Measurements from ENCODE around the gene EMX1. TPM values are rescaled to one million over a fixed set of nuclear protein-coding genes. Genes with fewer than 3 reads are reported as not detected.

Gene EMX1
- total and polyA plus RNA-seq, 3 donors from 2014 or later: 4.5 to 13.2 (median 11.3) TPM

GRCh38 chr2:72942881-72943418 lies 25.6 kb downstream of the EMX1 start:
- no peaks in the 10 kb centered on the region for H3K36me3 ChIP-seq (ENCODE audit: low read depth, missing control alignments)
- TF ChIP-seq CTCF (IDR thresholded peaks at IDR 0.05): no peak
- TF ChIP-seq POLR2A (IDR thresholded peaks at IDR 0.05): no peak
- no peaks in the 10 kb centered on the region for H3K27me3 ChIP-seq
- DNase-seq: no peak
- whole genome bisulfite sequencing, 2 donors: 92 to 100% methylated on average over 5 to 8 of the region's 8 CpGs
- peaks cover 3% of the 10 kb centered on the region for H3K4me1 ChIP-seq
- H3K4me3 ChIP-seq: no peak overlapping the region
- H3K27ac ChIP-seq: no peak overlapping the region
- H3K9me3 ChIP-seq: no peaks in the 10 kb centered on the region
- intact Hi-C loops (cut with DNase I; ENCODE audit: low total_unique reads): no loop called here

GRCh38 chr2:72943540-72944395 lies 26.4 kb downstream of the EMX1 start:
- WGBS, 2 donors: 84 to 92% methylated on average over 4 to 7 of the region's 7 CpGs
- TF ChIP-seq CTCF (IDR thresholded peaks at IDR 0.05) (no peak), POLR2A (IDR thresholded peaks at IDR 0.05) (no peak)
- Histone ChIP-seq H3K4me1 (peaks cover 3% of the 10 kb centered on the region), H3K9me3 (no peaks in the 10 kb centered on the region), H3K27me3 (no peaks in the 10 kb centered on the region), H3K27ac (no peak overlapping the region), H3K4me3 (no peak overlapping the region), H3K36me3 (ENCODE audit: low read depth, missing control alignments) (no peaks in the 10 kb centered on the region)
- DNase-seq: no peak
- intact Hi-C loops (cut with DNase I; ENCODE audit: low total_unique reads): no loop called here

GRCh38 chr2:72944804-72945449 lies 27.6 kb downstream of the EMX1 start:
- no peaks in the 10 kb centered on the region for H3K9me3 ChIP-seq
- peaks cover 3% of the 10 kb centered on the region for H3K4me1 ChIP-seq
- intact Hi-C loops (cut with DNase I; ENCODE audit: low total_unique reads): no loop called here
- no peaks in the 10 kb centered on the region for H3K36me3 ChIP-seq (ENCODE audit: low read depth, missing control alignments)
- H3K27me3 ChIP-seq: no peaks in the 10 kb centered on the region
- no peak overlapping the region for H3K4me3 ChIP-seq
- DNase-seq: no peak
- no peak for TF ChIP-seq CTCF (IDR thresholded peaks at IDR 0.05)
- no peak for TF ChIP-seq POLR2A (IDR thresholded peaks at IDR 0.05)
- no peak overlapping the region for H3K27ac ChIP-seq
- 90 to 96% methylated on average over 15 to 16 of the region's 16 CpGs for WGBS, 2 donors

GRCh38 chr2:72945450-72946019 lies 28.2 kb downstream of the EMX1 start:
- Histone ChIP-seq H3K9me3 (no peaks in the 10 kb centered on the region), H3K4me1 (peaks cover 1% of the 10 kb centered on the region), H3K27ac (no peak overlapping the region), H3K36me3 (ENCODE audit: low read depth, missing control alignments) (no peaks in the 10 kb centered on the region), H3K27me3 (no peaks in the 10 kb centered on the region), H3K4me3 (no peak overlapping the region)
- intact Hi-C loops (cut with DNase I; ENCODE audit: low total_unique reads): no loop called here
- DNase-seq: no peak
- WGBS, 2 donors: 93% methylated on average over 9 of the region's 9 CpGs
- TF ChIP-seq CTCF (IDR thresholded peaks at IDR 0.05) (no peak), POLR2A (IDR thresholded peaks at IDR 0.05) (no peak)

Measured in testis (tissue), 3 donors.